ENCODE measurements around the gene PAXX. TPM values are rescaled to one million over a fixed set of nuclear protein-coding genes. Genes with fewer than 3 reads are reported as not detected.

PAXX gene
- total RNA-seq, 1 donor from 2014 or later = 74.5 TPM

GRCh38 chr9:136964833-136965422, 27.3 kb upstream of the PAXX start:
- intact Hi-C loops (cut with micrococcal nuclease) = no loop called here

DNA sequence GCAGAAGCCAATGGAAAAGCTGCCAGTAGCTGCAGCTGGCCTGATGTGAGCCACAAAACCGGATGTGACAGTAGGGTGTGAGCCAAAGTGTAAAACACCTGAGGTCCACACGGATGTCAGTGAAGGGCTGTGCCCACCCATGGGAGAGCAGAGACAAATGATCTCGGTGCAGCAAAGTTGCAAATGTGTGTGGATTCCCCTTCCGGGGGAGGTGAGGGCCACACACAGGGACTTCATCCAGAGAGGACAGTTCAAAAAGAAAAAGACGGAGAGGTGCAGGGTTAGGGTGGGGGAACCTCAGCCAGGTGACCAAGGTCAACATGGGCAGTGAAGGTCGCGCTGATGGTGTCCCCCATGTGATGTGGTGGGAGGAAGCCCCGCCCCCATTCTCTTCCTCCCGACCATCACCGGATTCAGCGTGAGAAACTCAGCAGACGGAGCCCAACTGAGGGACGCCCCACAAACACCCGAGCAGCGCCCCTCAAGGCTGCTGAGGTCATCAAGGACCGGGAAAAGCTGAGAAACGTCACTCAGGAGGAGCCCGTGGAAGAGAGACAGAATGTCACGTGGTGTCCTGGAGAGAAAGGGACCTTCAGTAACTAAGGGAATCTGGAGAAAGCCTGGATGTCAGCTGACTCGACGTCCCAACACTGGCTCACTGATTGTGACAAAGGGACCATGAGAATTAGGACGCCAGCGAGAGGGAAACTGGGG, 26.3 kb upstream of the PAXX start:
- intact Hi-C loops (cut with micrococcal nuclease) = no loop called here

DNA sequence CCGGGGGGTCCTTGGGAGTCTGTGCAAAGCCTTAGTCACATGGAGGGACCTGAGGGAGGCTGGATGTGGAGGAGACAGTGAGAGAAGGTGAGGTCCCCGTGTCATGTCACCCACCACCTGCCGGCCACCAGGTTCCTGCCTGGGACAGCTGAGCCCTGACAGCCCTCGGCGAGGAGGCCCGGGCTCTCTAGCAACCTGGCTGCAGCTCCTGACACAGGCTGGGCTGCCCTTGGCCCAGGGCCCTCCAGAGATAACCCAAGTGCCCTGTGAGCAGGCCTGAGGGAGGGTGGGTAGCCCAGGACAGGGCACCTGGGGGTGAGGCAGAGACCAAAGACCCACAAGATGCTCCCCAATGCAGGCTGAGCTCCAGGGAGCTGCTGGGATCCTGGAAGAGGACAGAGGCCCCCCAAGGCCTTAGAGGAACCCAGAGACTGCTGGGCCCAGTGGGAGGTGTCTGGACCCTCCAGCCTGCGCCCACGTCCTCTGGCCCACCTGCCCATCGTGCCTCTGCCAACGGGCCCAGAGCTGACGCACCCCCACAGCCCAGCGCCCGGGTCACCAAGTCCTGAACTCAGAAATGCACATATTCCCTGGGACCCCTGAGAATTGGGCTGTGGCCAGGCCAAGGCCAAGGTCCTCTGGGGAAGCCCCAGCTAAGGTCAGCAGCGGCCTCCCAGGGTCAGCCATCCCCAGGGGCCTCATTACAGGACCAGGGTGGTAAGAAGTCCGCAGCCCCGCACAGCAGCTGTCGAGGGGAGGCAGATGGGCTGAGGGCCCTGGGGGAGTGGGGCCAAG, 23.7 kb upstream of the PAXX start:
- intact Hi-C loops (cut with micrococcal nuclease) = no loop called here

- intact Hi-C loops (cut with micrococcal nuclease) = no loop called here
Observed at GRCh38 chr9:136969150-136969549, 23.1 kb upstream of the PAXX start.

GRCh38 chr9:136969774-136970173, 22.4 kb upstream of the PAXX start:
- intact Hi-C loops (cut with micrococcal nuclease) = no loop called here

GRCh38 chr9:136970361-136970760, 21.9 kb upstream of the PAXX start:
- intact Hi-C loops (cut with micrococcal nuclease) = no loop called here

DNA sequence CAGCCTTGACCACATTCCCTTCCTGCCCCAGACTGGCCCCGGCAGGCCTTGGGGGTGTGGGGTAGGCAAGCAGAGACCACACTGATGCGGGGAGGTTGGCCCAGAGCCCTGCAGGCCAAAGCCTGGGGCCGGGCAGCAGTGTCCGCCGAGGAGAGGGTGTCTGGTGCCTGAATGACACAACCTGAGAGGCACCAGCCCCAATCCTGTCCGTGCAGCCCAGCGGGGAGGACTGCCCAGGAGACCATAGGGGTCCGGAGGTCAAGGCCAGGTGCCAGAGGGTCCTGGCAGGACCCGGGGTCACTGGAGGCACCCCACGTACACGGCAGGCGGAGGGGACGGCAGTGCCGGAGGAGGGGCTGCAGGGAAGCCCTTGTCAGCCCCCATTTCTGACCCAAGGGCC, 20.5 kb upstream of the PAXX start:
- intact Hi-C loops (cut with micrococcal nuclease) = no loop called here

GRCh38 chr9:136972335-136972734, 19.9 kb upstream of the PAXX start:
- intact Hi-C loops (cut with micrococcal nuclease) = no loop called here

DNA sequence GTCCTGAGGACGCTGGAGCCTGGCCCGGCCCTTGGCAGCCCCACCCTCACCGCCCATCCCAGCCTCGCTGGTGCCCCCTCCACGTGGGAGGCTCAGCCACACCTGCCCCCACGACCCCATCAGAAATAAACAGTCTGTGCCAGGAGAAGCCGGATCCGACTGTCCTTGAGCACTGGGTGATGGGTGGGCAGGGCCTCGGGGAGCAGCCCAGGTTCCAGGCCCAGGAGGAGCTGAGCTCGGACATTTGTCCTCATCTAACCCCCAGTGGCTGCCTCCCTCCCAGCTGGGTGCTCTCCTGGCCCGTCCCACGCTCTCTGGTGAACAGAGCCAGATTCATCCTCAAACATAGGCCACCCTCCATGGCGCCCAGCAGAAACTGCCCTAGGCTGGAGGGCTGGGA, 19.5 kb upstream of the PAXX start:
- intact Hi-C loops (cut with micrococcal nuclease) = no loop called here

DNA sequence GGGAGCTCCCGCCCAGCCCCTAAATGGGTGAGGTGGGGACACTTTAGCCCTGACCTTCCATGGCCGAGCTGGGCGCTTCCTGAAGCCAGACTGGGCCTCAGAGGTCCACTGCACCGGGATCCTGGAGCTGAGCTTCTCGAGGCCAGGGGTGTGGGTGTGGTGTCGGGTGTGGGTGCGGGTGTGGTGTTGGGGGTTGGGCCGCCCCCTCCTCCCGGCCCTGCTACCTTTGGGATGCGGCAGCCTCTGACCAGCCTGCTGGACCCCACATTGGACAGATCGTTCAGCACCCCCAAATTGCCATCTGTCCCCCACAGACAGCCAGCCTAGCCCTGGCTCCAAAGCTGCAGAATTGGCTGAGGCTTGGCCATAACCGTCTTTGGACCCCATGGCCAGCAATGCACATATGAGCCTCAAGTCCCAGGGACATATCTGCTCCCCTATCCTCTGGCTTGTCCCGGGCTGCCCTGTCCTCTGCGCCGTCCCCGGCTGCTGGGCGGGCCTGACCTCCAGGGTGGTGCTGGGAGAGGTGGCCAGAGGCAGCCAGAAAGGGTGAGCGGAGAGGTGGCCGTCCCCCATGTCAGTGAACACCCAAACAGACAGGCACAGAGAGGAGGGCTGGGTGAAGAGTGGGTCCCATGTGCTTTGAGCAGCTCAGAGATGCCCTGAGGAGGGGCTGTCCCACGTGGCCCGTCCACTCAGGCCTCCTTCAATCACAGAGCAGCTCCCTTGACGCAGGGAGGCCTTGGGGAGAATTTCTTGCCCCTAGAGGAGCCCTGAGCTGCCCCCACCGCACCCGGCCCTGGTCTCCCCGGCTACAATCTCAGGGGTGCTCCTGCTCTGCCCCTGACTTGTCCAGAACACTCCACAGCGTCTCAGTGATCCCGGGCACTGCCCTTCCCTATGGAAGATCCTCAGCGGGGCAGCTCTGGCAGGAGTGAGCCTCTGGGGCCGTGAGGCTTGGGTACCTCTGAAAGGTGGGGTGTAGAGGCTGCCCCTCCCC, 18.3 kb upstream of the PAXX start:
- intact Hi-C loops (cut with micrococcal nuclease) = no loop called here

DNA sequence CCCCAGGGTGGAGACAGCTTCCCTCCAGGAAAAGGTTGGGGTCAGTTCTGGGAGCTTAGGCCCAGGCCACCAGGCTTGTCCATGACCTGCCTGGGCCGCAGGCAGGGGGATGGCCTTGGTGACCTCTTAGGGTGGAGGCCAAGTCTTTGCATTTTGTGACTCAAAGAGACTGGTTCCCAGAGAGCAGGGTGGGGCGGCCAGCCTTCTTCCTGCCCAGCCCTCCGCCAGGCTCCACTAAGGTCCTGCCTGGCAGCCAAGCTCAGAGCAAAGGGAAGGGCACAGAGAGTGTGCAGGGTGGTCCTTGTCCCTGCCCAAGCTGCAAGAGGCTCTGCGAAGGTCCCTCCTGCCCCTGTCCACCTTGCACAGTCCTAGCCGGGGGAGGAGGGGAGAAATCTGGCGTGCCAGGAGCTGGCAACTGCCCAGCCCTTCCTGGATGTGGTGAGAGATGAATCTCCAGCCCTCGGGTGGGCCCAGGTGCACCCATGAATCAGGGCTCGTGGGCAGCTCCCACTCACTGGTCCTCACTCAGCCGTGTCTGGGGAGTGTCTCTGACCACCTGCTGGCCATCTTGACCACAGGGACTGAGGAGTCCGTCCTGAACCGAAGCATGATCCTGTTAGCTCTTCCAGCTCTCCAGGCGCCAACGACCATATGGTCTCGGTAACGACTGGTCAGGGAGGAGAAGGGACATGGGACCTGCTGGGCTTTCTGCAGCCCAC, 17.2 kb upstream of the PAXX start:
- intact Hi-C loops (cut with micrococcal nuclease) = no loop called here

DNA sequence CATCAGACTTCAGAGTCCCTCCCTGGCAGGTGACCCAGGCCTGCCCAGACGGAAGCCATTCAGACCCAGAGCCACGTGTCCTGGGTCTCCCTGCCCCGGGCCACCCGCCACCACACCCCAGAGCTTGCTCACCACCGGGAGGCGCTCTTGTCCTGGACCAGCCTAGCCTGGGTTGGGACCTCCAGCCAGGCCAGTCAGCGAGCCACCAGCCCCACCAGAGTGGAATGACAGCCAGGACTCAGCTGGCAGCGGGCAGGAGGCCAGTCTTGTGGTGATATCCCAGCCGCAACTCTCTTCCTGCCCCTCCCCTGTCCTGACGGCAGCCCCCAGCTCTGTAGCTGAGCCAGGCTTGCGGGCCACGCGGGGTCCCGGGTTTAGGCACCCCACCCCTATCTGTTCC, 16.6 kb upstream of the PAXX start:
- intact Hi-C loops (cut with micrococcal nuclease) = no loop called here

DNA sequence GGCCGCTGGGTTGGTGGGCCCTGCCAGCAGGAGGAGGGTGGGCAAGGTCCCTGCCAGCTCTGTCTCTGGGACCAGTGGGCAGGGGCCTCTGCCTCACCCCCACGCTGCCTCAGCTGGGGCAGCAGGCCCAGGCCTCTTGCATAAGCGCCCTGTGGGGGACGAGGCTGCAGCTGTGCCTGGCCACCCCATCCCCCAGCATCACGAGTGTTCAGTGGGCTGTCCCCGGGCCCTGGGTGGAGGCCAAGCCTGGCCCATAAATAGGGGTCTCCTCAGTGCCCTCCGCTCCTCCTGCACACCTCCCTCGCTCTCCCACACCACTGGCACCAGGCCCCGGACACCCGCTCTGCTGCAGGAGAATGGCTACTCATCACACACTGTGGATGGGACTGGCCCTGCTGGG, 15.0 kb upstream of the PAXX start, which contains the start of gene PTGDS:
PTGDS (plus strand) TSS at position 282 of the 400 bp plus-strand sequence; CDS start at position 357, 75 bp downstream.
- intact Hi-C loops (cut with micrococcal nuclease) = no loop called here

GRCh38 chr9:136977649-136978072, 14.6 kb upstream of the PAXX start:
- intact Hi-C loops (cut with micrococcal nuclease) = loop anchor here (1.0 kb wide), 3 partner anchors 15 to 45 kb away; partner anchors contain the start of gene PAXX

- intact Hi-C loops (cut with micrococcal nuclease) = loop anchor here (1.0 kb wide), 3 partner anchors 14 to 44 kb away; partner anchors contain the start of gene PAXX
Observed at GRCh38 chr9:136978073-136978864, 14.0 kb upstream of the PAXX start.

DNA sequence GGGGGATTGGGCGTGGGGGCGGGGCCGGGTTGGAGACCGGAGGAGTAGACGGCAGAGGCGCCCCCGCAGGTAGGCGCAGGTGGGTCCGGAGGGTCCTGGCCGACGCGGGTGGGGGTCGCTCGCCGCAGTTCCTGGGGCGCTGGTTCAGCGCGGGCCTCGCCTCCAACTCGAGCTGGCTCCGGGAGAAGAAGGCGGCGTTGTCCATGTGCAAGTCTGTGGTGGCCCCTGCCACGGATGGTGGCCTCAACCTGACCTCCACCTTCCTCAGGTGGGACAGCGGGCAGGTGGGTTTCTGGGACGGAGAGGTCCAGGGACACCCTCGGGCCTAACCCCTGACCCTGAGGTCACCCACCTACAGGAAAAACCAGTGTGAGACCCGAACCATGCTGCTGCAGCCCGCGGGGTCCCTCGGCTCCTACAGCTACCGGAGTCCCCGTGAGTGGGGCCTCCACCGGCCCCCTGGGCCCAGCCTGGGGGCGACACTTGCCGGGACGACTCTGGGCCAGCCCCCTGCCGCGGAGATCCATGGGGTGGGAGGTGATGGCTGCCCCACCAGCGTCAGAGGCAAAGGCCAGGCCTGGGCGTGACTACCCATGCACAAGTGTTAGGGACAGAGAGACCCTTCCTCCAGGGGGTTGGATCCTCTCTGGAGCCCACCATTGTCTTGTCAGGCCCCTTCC, 13.2 kb upstream of the PAXX start:
- intact Hi-C loops (cut with micrococcal nuclease) = loop anchor here (1.0 kb wide), 3 partner anchors 13 to 43 kb away; partner anchors contain the start of gene PAXX

GRCh38 chr9:136979769-136980587, 12.2 kb upstream of the PAXX start:
- intact Hi-C loops (cut with micrococcal nuclease) = no loop called here

Measured in T-helper 2 cell treated with Interferon-gamma antibody and Interleukin-4, amounts not matched to agents 100 ng/mL and 5 ng/mL, for 36 hours (primary cell).